Testis (tissue), 2 donors: ENCODE measurements around the gene CX3CL1.
"Not testable (repeated sequence)": the region's sequence is repeated elsewhere in the genome, so short reads cannot be mapped to it uniquely, and the experiment has no call there.

ENCODE experiments used
- POLR2A ChIP-seq: fragments of 450-650 bp; IDR thresholded peaks from one replicate; pipeline ENCODE4 v1.6.1; 2017; ENCODE audit warnings: antibody characterized with exemption, mild to moderate bottlenecking, moderate library complexity
- TF ChIP-seq, protein P1 (sequence below), 3 experiments: fragments of 450-650 bp in 2 of 3; fragments of 200-600 bp in 1 of 3; sonication (generic) in 1 of 3; IDR thresholded peaks; one replicate each; pipeline ENCODE4 v1.5.1; 2016 to 2019; ENCODE audit warnings: antibody characterized with exemption in 3 of 3, mild to moderate bottlenecking in 2 of 3, moderate library complexity in 1 of 3

GRCh38 chr16:57344094-57344493 lies 28.2 kb upstream of the CX3CL1 start:
- TF ChIP-seq POLR2A: not testable (repeated sequence)
- TF ChIP-seq, protein P1, sequence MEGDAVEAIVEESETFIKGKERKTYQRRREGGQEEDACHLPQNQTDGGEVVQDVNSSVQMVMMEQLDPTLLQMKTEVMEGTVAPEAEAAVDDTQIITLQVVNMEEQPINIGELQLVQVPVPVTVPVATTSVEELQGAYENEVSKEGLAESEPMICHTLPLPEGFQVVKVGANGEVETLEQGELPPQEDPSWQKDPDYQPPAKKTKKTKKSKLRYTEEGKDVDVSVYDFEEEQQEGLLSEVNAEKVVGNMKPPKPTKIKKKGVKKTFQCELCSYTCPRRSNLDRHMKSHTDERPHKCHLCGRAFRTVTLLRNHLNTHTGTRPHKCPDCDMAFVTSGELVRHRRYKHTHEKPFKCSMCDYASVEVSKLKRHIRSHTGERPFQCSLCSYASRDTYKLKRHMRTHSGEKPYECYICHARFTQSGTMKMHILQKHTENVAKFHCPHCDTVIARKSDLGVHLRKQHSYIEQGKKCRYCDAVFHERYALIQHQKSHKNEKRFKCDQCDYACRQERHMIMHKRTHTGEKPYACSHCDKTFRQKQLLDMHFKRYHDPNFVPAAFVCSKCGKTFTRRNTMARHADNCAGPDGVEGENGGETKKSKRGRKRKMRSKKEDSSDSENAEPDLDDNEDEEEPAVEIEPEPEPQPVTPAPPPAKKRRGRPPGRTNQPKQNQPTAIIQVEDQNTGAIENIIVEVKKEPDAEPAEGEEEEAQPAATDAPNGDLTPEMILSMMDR (IDR thresholded peaks at IDR 0.05): not testable (repeated sequence)
